Mucosa of stomach (tissue), 1 donor: ENCODE results near the gene ANO8.
A peak's percentile ranks its signal among the peaks of the same experiment; 100 is the strongest.

Experiments
- H3K27me3 ChIP-seq: one replicate; pipeline ENCODE4 v1.7.0; 2013; ENCODE audit warnings: mild to moderate bottlenecking, low read length; ENCODE audit not compliant: control insufficient read depth, insufficient read depth
- H3K36me3 ChIP-seq: one replicate; pipeline ENCODE4 v1.7.0; 2013; ENCODE audit warnings: low read length; ENCODE audit not compliant: control insufficient read depth, insufficient read depth
- H3K4me1 ChIP-seq: one replicate; pipeline ENCODE4 v1.7.0; 2013; ENCODE audit warnings: mild to moderate bottlenecking, low read length; ENCODE audit not compliant: control insufficient read depth, insufficient read depth
- H3K4me3 ChIP-seq: one replicate; pipeline ENCODE4 v1.7.0; 2013; ENCODE audit warnings: low read length
- H3K9ac ChIP-seq: one replicate; pipeline ENCODE4 v1.7.0; 2013; ENCODE audit warnings: mild to moderate bottlenecking, low read length, moderate library complexity
- H3K9me3 ChIP-seq: one replicate; pipeline ENCODE4 v1.7.0; 2013; ENCODE audit warnings: mild to moderate bottlenecking, low read length, moderate library complexity; ENCODE audit not compliant: control insufficient read depth
- donor health status: Pancreatic carcinoma.

Gene ANO8

DNA sequence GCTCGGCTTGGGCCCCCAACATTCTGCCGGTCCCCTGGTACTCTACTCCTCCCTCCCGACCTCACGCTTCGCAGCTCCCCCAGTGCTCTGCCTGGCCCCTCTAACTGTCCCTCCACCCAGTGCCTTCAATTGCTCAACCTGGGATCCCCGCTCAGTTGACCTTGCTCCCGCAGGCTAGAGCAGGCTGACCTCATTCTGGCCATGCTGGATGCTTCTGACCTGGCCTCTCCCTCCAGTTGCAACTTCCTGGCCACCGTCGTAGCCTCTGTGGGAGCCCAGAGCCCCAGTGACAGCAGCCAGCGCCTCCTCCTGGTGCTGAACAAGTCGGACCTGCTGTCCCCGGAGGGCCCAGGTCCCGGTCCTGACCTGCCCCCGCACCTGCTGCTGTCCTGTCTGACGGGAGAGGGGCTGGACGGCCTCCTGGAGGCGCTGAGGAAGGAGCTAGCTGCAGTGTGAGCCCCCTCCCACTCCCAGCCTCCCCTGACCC lies 6.3 kb upstream of the ANO8 start:
- Histone ChIP-seq H3K36me3 (no peaks in the 10 kb centered on the region), H3K27me3 (no peaks in the 10 kb centered on the region), H3K9me3 (no peaks in the 10 kb centered on the region), H3K4me3 (no peak overlapping the region), H3K4me1 (peaks cover 17% of the 10 kb centered on the region), H3K9ac (no peak overlapping the region)

DNA sequence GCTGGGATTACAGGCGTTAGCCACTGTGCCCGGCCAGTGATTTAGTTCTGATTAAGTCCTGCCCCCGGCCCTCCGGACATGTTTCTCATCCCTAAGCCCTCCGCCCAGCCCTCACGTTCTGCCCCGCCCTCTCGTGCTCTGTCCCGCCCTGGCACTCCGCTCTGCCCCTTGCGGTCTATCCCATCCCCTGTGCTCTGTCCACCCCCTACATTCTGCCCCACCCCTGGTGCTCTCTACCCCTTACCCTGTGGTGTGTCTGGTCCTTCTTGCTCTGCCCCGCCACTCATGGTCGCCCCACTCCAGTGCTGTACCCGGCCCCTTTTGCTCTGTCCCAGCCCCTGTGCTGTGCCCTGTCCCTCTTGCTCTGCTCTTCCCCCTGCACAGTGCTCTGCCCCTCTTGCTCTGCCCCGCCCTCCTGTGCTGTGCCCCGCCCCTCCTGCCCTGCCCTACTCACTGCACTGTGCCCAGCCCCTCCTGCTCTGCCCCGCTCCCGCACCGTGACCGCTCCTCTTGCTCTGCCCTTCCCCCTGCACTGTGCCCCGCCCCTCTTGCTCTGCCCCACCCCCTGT lies 5.7 kb upstream of the ANO8 start:
- Histone ChIP-seq H3K9ac (no peak overlapping the region), H3K4me1 (peaks cover 22% of the 10 kb centered on the region), H3K9me3 (no peaks in the 10 kb centered on the region), H3K27me3 (no peaks in the 10 kb centered on the region), H3K4me3 (no peak overlapping the region), H3K36me3 (no peaks in the 10 kb centered on the region)

DNA sequence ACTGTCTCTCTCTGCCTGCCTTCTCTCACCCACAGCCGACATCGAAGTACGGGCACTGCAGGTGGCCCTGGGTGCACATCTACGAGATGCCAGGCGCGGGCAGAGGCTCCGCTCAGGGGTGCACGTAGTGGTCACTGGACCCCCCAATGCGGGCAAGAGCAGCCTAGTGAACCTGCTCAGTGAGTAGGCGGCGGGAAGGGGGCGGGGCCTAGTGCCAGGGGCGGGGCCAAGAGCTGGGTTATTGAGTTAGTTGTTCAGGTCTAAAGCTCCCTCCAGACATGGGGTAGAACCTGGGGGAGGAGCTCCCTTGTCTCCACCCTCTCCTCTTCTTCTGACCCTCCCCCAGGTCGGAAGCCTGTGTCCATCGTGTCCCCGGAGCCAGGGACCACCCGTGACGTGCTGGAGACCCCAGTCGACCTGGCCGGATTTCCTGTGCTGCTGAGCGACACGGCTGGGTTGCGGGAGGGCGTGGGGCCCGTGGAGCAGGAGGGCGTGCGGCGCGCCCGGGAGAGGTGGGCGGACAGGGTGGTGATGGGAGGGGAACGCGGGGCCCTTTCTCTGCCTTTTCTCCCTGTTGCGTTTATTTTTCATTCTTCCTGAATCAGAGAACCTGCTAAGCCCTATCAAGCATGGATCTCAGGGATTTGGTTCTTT lies 4.6 kb upstream of the ANO8 start:
- H3K27me3 ChIP-seq = no peaks in the 10 kb centered on the region
- no peak overlapping the region for H3K4me3 ChIP-seq
- H3K4me1 ChIP-seq = peaks cover 29% of the 10 kb centered on the region
- no peak overlapping the region for H3K9ac ChIP-seq
- H3K36me3 ChIP-seq = no peaks in the 10 kb centered on the region
- H3K9me3 ChIP-seq = no peaks in the 10 kb centered on the region

DNA sequence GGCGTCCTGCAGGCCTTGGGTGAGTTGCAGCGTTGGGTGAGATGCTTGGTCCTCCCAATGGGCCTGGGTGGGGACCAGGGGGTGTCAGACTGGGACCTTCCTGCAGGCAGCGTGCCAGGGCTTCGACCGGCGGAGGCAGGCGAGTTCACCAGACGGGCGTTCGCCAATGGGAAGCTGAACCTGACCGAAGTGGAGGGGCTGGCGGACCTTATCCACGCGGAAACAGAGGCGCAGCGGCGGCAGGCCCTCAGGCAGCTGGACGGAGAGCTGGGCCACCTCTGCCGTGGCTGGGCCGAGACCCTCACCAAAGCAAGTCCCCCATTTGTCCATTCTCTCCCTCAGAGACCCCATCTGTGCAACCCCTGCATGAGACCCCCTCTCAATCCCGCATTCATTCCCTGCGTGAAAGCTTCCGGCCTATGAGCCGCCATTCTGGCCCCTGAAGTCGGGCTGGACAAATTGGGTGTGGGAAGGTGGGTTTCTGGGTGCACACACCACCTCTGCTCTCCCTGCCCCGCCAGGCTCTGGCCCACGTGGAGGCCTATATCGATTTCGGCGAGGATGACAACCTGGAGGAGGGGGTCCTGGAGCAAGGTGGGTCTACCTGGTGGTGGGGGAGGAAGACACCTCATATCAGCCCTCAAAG lies 3.9 kb upstream of the ANO8 start:
- peak overlapping the region; percentile 98 for H3K4me3 ChIP-seq
- H3K9me3 ChIP-seq = no peaks in the 10 kb centered on the region
- H3K4me1 ChIP-seq = peaks cover 35% of the 10 kb centered on the region
- H3K9ac ChIP-seq = peak overlapping the region; percentile 85
- H3K27me3 ChIP-seq = no peaks in the 10 kb centered on the region
- H3K36me3 ChIP-seq = no peaks in the 10 kb centered on the region

DNA sequence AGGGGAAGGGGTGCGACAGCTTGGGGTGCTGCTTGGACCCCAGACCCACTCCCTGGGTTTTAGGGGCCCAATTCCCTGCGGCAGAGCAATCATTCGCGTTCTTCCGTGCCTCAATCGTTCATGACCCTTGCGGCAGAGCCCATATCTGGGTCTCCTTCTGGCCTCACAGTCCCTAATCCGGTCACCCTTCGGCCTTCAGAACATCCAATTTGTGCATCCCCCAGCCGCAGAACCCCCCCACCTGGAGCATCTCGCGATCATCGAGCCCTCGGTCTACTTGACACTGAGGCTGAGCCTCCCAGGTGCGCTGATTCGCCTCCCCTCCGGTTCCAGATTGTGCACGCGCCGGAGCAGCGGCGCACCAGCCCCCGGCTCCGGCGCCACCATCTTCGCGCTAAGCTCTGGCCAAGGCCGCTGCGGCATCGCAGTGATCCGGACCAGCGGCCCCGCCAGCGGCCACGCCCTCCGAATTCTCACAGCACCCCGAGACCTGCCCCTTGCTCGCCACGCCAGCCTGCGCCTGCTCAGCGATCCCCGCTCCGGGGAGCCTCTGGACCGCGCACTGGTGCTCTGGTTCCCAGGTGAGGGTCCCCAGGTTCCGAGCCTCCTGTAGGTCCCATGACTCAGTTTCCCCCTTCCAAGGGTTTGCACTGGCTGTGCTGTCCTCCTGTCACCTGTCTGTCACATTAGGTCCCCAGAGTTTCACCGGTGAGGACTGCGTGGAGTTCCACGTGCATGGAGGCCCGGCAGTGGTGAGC lies 3.2 kb upstream of the ANO8 start:
- Histone ChIP-seq H3K4me1 (peaks cover 35% of the 10 kb centered on the region), H3K27me3 (no peaks in the 10 kb centered on the region), H3K4me3 (peak overlapping the region; percentile 98), H3K36me3 (no peaks in the 10 kb centered on the region), H3K9me3 (no peaks in the 10 kb centered on the region), H3K9ac (peak overlapping the region; percentile 85)

GRCh38 chr19:17336872-17337674 lies 2.4 kb upstream of the ANO8 start, which contains the start of gene GTPBP3:
GTPBP3 (plus strand) TSS chr19:17337553; CDS start chr19:17337612, 59 bp downstream.
- peaks cover 35% of the 10 kb centered on the region for H3K4me1 ChIP-seq
- H3K27me3 ChIP-seq = no peaks in the 10 kb centered on the region
- no peaks in the 10 kb centered on the region for H3K9me3 ChIP-seq
- H3K9ac ChIP-seq = peak within 1 kb of the TSS; percentile 85
- peak within 1 kb of the TSS; percentile 98 for H3K4me3 ChIP-seq
- H3K36me3 ChIP-seq = no peaks in the 10 kb centered on the region

GRCh38 chr19:17335575-17335974 lies 920 bp upstream of the ANO8 start:
- Histone ChIP-seq H3K27me3 (peaks cover 5% of the 10 kb centered on the region), H3K4me1 (peaks cover 35% of the 10 kb centered on the region), H3K9ac (no peak overlapping the region), H3K4me3 (no peak overlapping the region), H3K9me3 (no peaks in the 10 kb centered on the region), H3K36me3 (no peaks in the 10 kb centered on the region)

- peaks cover 23% of the 10 kb centered on the region for H3K27me3 ChIP-seq
- no peaks in the 10 kb centered on the region for H3K36me3 ChIP-seq
- H3K4me3 ChIP-seq = peak overlapping the region; percentile 36
- H3K4me1 ChIP-seq = peaks cover 37% of the 10 kb centered on the region
- peak overlapping the region; percentile 77 for H3K9ac ChIP-seq
- no peaks in the 10 kb centered on the region for H3K9me3 ChIP-seq
Observed at GRCh38 chr19:17333611-17334413, 843 bp downstream of the ANO8 start.

DNA sequence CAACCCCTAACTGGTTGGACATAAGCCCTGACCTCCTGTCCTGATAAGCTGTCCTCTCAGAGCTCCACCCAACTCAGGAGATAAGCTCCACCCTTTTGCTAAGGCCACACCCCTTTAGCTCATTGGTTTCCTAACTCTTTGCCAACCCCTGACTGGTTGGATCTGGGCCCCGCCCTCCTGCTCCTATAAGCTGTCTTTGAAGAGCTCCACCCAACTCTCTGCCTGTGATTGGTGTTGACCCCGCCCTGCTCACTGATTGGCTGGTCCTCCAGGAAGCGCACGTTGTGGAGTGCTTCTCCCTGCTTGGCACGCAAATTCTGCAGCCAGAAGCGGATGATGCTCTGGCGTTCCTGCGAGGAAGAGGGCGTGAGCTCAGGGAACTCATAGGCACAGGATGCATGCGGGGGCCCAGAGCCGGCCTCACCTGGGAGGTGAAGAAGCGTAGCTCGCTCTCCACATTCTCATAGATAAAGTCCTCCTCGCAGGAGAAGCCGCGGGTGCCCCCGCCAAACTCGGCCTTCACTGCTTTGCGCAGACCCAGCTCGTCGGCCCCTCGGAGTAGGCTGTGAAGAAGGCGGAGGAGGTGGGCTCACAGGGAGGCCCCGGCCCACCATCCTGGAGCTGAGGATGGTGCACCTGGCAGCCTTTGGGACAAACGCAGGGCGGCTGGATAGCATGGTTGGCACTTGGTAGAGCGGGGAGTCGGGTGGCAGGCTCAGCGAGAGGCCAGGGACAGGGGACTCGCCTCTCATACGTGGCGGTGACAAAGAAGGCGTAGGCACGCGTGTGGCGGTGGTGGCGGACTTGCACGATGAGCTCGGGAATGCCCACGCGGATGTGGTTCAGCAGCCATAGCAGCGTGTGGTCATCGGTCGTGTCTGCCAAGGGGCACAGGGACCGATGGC lies 1.7 kb downstream of the ANO8 start:
- Histone ChIP-seq H3K27me3 (peaks cover 24% of the 10 kb centered on the region), H3K36me3 (no peaks in the 10 kb centered on the region), H3K9me3 (no peaks in the 10 kb centered on the region), H3K9ac (no peak overlapping the region), H3K4me1 (peaks cover 35% of the 10 kb centered on the region), H3K4me3 (no peak overlapping the region)

DNA sequence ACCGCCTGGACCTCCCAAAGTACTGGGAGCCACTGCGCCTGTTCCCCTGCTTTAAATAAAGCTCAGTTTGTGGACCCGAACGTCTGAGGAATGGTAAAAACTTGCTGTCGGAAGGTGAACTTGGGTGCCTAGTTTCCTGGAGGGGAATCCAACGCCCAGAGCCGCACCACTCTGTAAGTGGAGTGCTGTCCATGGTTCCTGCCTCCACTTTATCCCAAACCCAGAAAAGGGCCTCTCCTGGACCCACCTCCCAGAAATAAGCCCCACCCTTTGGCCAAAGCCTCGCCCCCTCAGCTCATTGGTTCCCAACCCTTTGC lies 2.3 kb downstream of the ANO8 start:
- H3K4me3 ChIP-seq = no peak overlapping the region
- H3K4me1 ChIP-seq = peaks cover 36% of the 10 kb centered on the region
- no peaks in the 10 kb centered on the region for H3K9me3 ChIP-seq
- no peak overlapping the region for H3K9ac ChIP-seq
- peaks cover 24% of the 10 kb centered on the region for H3K27me3 ChIP-seq
- H3K36me3 ChIP-seq = no peaks in the 10 kb centered on the region
